CD14-positive monocyte (primary cell): ENCODE data around the gene CSTF2. TPM values are rescaled to one million over a fixed set of nuclear protein-coding genes. Genes with fewer than 3 reads are reported as not detected.

ENCODE experiments used
- DNase-seq, 3 donors: peaks; one replicate each; pipeline ENCODE4 v3.0.0-alpha.2; 2011 to 2022
- H2AFZ ChIP-seq: 2 replicates; pipeline ENCODE4 v1.6.0; 2012; ENCODE audit warnings: mild to moderate bottlenecking, low read depth, low read length, inconsistent platforms; ENCODE audit not compliant: insufficient read depth, poor library complexity, severe bottlenecking
- H3K27ac ChIP-seq, 2 donors: 1 replicate in 1 of 2; 2 replicates in 1 of 2; pipeline ENCODE4 v1.5.1; 2012 to 2013; ENCODE audit warnings: low read length in 2 of 2, control low read depth in 1 of 2, inconsistent platforms in 1 of 2, low read depth in 1 of 2, mild to moderate bottlenecking in 1 of 2
- H3K27me3 ChIP-seq, 2 donors: one replicate each; pipeline versions ENCODE4 v1.6.0 to v1.6.1; 2011 to 2013; ENCODE audit warnings: low read length in 2 of 2; ENCODE audit not compliant: control insufficient read depth in 2 of 2, insufficient read depth in 2 of 2
- H3K36me3 ChIP-seq, 2 donors: replicated peaks in 1 of 2; 1 replicate in 1 of 2; 2 replicates in 1 of 2; pipeline versions ENCODE4 v1.5.1 to v1.6.1; 2012 to 2013; ENCODE audit warnings: low read length in 2 of 2, control low read depth in 1 of 2, inconsistent platforms in 1 of 2, mild to moderate bottlenecking in 1 of 2; ENCODE audit not compliant: insufficient read depth in 2 of 2, control insufficient read depth in 1 of 2
- H3K4me1 ChIP-seq, 2 donors: 1 replicate in 1 of 2; 2 replicates in 1 of 2; pipeline versions ENCODE4 v1.5.1 to v1.6.1; 2012 to 2013; ENCODE audit warnings: low read length in 2 of 2, control low read depth in 1 of 2, inconsistent platforms in 1 of 2, mild to moderate bottlenecking in 1 of 2, moderate library complexity in 1 of 2; ENCODE audit not compliant: insufficient read depth in 2 of 2, control insufficient read depth in 1 of 2
- H3K4me2 ChIP-seq: replicated peaks from 2 replicates; pipeline ENCODE3; 2012; ENCODE audit warnings: low read length, moderate library complexity, mild to moderate bottlenecking; ENCODE audit not compliant: poor library complexity, severe bottlenecking; ENCODE audit errors: extremely low read depth
- H3K4me3 ChIP-seq, 3 experiments: fragments of 200-600 bp in 1 of 3; sonication (generic) in 1 of 3; replicated peaks in 1 of 3; 1 replicate in 2 of 3; 2 replicates in 1 of 3; pipeline ENCODE4 v1.5.1; 2011 to 2013; ENCODE audit warnings: low read length in 3 of 3, mild to moderate bottlenecking in 3 of 3, control low read depth in 2 of 3, low read depth in 2 of 3, inconsistent platforms in 1 of 3, moderate library complexity in 1 of 3
- H3K79me2 ChIP-seq: 2 replicates; pipeline ENCODE4 v1.6.0; 2012; ENCODE audit warnings: mild to moderate bottlenecking, control low read depth, inconsistent platforms, low read length, moderate library complexity; ENCODE audit not compliant: insufficient read depth
- H3K9ac ChIP-seq: 2 replicates; pipeline ENCODE4 v1.6.0; 2017; ENCODE audit warnings: low read length, mild to moderate bottlenecking; ENCODE audit not compliant: insufficient read depth, poor library complexity, severe bottlenecking
- H3K9me3 ChIP-seq, 2 donors: replicated peaks in 1 of 2; 1 replicate in 1 of 2; 2 replicates in 1 of 2; pipeline versions ENCODE4 v1.5.1 to v1.6.1; 2012 to 2013; ENCODE audit warnings: low read length in 2 of 2, control low read depth in 1 of 2; ENCODE audit not compliant: control insufficient read depth in 1 of 2, insufficient read depth in 1 of 2
- H4K20me1 ChIP-seq: 2 replicates; pipeline ENCODE4 v1.6.0; 2012; ENCODE audit warnings: mild to moderate bottlenecking, low read length, control low read depth, moderate library complexity; ENCODE audit not compliant: insufficient read depth
- H3K27ac Mint-ChIP-seq, 7 donors: one replicate each; pipeline ENCODE4 v1.8.0; 2020; ENCODE audit warnings: mild to moderate bottlenecking in 7 of 7, mixed read lengths in 7 of 7, moderate library complexity in 6 of 7, inconsistent platforms in 2 of 7
- H3K27me3 Mint-ChIP-seq, 3 donors: one replicate each; pipeline ENCODE4 v1.8.0; 2021 to 2022; ENCODE audit warnings: low read depth in 3 of 3, mild to moderate bottlenecking in 3 of 3, mixed read lengths in 3 of 3, moderate library complexity in 3 of 3, inconsistent platforms in 1 of 3
- H3K36me3 Mint-ChIP-seq, 2 donors: one replicate each; pipeline ENCODE4 v1.8.0; 2020; ENCODE audit warnings: mixed read lengths in 2 of 2, inconsistent platforms in 1 of 2, mild to moderate bottlenecking in 1 of 2
- H3K4me1 Mint-ChIP-seq: one replicate; pipeline ENCODE4 v1.8.0; 2020; ENCODE audit warnings: mild to moderate bottlenecking, mixed read lengths
- H3K4me3 Mint-ChIP-seq, 2 donors: one replicate each; pipeline ENCODE4 v1.8.0; 2020; ENCODE audit warnings: mild to moderate bottlenecking in 2 of 2, mixed read lengths in 2 of 2, moderate library complexity in 1 of 2
- H3K9me3 Mint-ChIP-seq, 7 donors: one replicate each; pipeline ENCODE4 v1.8.0; 2020 to 2022; ENCODE audit warnings: mixed read lengths in 7 of 7, mild to moderate bottlenecking in 6 of 7, moderate library complexity in 6 of 7, inconsistent platforms in 2 of 7
- CTCF ChIP-seq: fragments of 200-600 bp; IDR thresholded peaks from one replicate; pipeline ENCODE4 v1.8.0; 2022; ENCODE audit warnings: antibody characterized with exemption, mild to moderate bottlenecking
- WGBS: methylation state at CpG from one replicate; pipeline ENCODE4 v1.1.5; 2013; ENCODE audit warnings: missing lambda C conversion rate; ENCODE audit not compliant: insufficient coverage; 5-methylcytosine and 5-hydroxymethylcytosine counted together
- intact Hi-C, 2 donors: fragments of 100-400 bp; cut with micrococcal nuclease; formaldehyde crosslinking; loops; one replicate each; pipeline versions ENCODE4 v1.15.0 to v1.15.1; 2023
- polyA plus RNA-seq, 3 donors: library from polyadenylated mRNA; depleted of rRNA in 1 of 3; unstranded in 2 of 3; stranded (reverse) in 1 of 3; fragments of 300-500 nt in 2 of 3; fragments of >200 nt in 1 of 3; fragmentation: Illumina TruSeq in 2 of 3; gene quantifications; 1 replicate in 2 of 3; 2 replicates in 1 of 3; pipeline ENCODE4 v1.2.3, GENCODE V29; 2012 to 2021

The CSTF2 gene
- polyA plus RNA-seq, 3 donors, result 6.7 to 11.3 (median 10.1) TPM

- no peaks in the 10 kb centered on the region for H3K36me3 ChIP-seq
- no peaks in the 10 kb centered on the region for H3K4me1 ChIP-seq
- Mint-ChIP-seq H3K36me3 (no peaks in the 10 kb centered on the region), H3K4me1 (no peaks in the 10 kb centered on the region), H3K27me3 (peaks cover 8 to 13% (median 11%) of the 10 kb centered on the region in 3 donors), H3K27ac (peak overlapping the region in 1 of 7 donors; percentile 11), H3K4me3 (no peak overlapping the region), H3K9me3 (peaks cover 0 to 9% (median 4%) of the 10 kb centered on the region in 7 donors)
- no peaks in the 10 kb centered on the region for H4K20me1 ChIP-seq
- H2AFZ ChIP-seq, result no peak overlapping the region
- H3K27ac ChIP-seq, result no peak overlapping the region
- no peaks in the 10 kb centered on the region for H3K9me3 ChIP-seq
- H3K27me3 ChIP-seq, result peaks cover 3 to 9% of the 10 kb centered on the region in 2 donors
- 100% methylated on average over 3 of the region's 12 CpGs for WGBS
- no peak for TF ChIP-seq CTCF
- H3K4me3 ChIP-seq, result no peak overlapping the region
- DNase-seq, result no peak
- intact Hi-C loops, result no loop called here
- no peak overlapping the region for H3K4me2 ChIP-seq
- H3K9ac ChIP-seq, result no peak overlapping the region
- no peaks in the 10 kb centered on the region for H3K79me2 ChIP-seq
Observed at GRCh38 chrX:100812216-100813158, 7.7 kb upstream of the CSTF2 start.

GRCh38 chrX:100817340-100817739, 2.9 kb upstream of the CSTF2 start:
- intact Hi-C loops, result no loop called here
- WGBS, result no CpG with 5 or more reads among the region's 2 CpGs
- peaks cover 9% of the 10 kb centered on the region in 2 donors for H3K4me1 ChIP-seq

More at GRCh38 chrX:100817340-100817739, 2.9 kb upstream of the CSTF2 start:
- TF ChIP-seq CTCF, result no peak
- Histone ChIP-seq H3K27me3 (peaks cover 3 to 12% of the 10 kb centered on the region in 2 donors), H3K9ac (no peak overlapping the region), H3K9me3 (no peaks in the 10 kb centered on the region), H3K4me3 (no peak overlapping the region), H3K27ac (no peak overlapping the region), H3K79me2 (no peaks in the 10 kb centered on the region), H4K20me1 (no peaks in the 10 kb centered on the region), H3K4me2 (no peak overlapping the region), H2AFZ (no peak overlapping the region), H3K36me3 (peaks cover 4% of the 10 kb centered on the region in 2 donors)
- Mint-ChIP-seq H3K4me1 (peaks cover 10% of the 10 kb centered on the region), H3K36me3 (peaks cover 3% of the 10 kb centered on the region in 2 donors), H3K27me3 (peaks cover 4 to 12% (median 7%) of the 10 kb centered on the region in 3 donors), H3K9me3 (peaks cover 0 to 14% (median 0%) of the 10 kb centered on the region in 7 donors), H3K4me3 (no peak overlapping the region), H3K27ac (no peak overlapping the region)
- no peak for DNase-seq
